GM19238 (cell line): ENCODE measurements around the gene TTPAL.

Source experiments
- DNase-seq: peaks from one replicate; pipeline ENCODE4 v3.0.0; 2011; ENCODE audit warnings: low spot score; ENCODE audit not compliant: insufficient read length

The TTPAL gene

GRCh38 chr20:44533928-44534327 is 58.3 kb downstream of the TTPAL start:
- DNase-seq, result no peak

DNA sequence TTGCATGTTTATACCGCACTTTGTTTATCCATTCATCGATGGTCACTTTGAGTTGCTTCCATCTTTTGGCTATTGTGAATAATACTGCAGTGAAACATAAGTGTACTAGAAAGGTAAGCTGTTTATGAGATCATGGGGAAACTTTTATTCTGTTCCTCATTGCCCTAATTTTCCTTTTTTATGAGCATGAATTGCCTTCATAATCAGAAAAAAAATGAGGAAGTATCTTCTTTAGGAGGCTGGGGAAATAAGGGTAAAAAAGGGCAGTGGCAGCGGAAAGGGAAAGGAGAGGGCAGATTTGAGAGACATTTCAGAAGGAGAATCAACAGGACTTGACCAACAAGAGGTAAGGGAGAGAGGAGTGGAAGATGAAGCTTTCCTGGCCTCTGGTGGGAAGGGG is 60.5 kb downstream of the TTPAL start:
- no peak for DNase-seq

GRCh38 chr20:44537993-44538392 is 62.3 kb downstream of the TTPAL start:
- DNase-seq, result no peak

DNA sequence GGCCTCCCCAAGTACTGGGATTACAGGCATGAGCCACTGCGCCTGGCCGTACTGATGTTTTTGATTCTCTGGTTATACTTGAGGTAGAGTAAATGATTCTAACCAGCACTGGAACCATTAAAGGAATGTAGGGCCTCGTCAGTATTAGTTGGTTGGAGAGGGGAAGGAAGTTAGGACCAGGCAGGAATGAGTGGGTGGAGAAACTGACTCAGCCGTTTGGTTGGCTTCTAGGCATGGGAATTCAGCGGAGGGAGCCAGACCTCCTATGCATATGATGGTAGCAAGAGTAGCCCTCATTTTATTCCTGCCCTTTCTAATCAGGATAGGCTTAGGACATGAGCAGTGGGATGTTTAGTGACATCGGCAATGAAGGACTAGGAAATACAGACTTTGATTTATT is 65.2 kb downstream of the TTPAL start:
- no peak for DNase-seq

- DNase-seq, result no peak
Observed at GRCh38 chr20:44541992-44542391, 66.3 kb downstream of the TTPAL start.

GRCh38 chr20:44542890-44543289 is 67.2 kb downstream of the TTPAL start:
- no peak for DNase-seq

GRCh38 chr20:44543358-44543757 is 67.7 kb downstream of the TTPAL start:
- DNase-seq, result no peak
